Effector CD8-positive, alpha-beta T cell (primary cell): Measurements from ENCODE around the gene LAMA4.

ENCODE experiments used
- DNase-seq: peaks from one replicate; lab custom pipeline; 2025; lab: John Stamatoyannopoulos, UW

Gene LAMA4

GRCh38 chr6:112237066-112237465, 17.3 kb downstream of the LAMA4 start:
- no peak for DNase-seq

- DNase-seq: no peak
Measured at GRCh38 chr6:112235956-112236355, 18.4 kb downstream of the LAMA4 start.

GRCh38 chr6:112234601-112235000, 19.8 kb downstream of the LAMA4 start:
- no peak for DNase-seq

DNA sequence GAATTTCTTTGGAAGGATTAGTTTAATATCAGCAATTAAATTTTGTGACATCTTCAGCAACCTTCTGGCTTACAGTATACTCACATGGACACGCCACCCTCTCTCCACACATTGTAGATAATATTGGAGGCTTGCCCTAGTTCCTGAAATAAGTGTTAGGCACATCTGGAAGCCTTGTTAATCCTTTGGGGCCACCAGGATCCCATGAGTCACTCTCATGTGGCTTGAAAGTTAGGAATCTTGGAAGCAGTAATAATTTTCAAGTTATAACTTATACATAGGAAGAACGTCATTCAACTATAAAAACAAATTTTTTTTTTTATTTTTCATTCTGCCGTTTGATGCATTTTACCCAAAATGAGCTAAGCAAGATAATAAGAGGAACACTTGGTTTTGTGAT, 20.5 kb downstream of the LAMA4 start:
- DNase-seq: no peak

DNA sequence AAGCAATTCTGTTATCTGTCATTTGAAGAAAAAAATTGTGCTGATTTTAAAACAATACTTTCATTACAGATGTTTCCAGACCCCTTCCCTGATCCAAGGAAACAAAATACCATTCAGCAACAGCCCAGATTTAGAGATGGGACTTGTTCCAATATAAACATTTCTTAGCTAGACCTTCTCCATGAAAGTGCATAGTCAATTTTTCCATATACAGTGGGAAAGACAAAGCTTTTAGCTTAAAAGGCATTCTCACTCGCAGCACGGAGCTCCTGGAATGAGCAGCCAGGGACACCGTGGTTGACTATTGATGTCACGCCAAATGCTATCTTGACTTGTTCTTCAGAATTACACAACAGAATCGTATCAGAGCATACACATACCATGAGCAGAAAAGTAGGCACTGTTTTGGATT, 21.5 kb downstream of the LAMA4 start:
- no peak for DNase-seq

GRCh38 chr6:112231594-112232060, 22.7 kb downstream of the LAMA4 start:
- DNase-seq: no peak

DNA sequence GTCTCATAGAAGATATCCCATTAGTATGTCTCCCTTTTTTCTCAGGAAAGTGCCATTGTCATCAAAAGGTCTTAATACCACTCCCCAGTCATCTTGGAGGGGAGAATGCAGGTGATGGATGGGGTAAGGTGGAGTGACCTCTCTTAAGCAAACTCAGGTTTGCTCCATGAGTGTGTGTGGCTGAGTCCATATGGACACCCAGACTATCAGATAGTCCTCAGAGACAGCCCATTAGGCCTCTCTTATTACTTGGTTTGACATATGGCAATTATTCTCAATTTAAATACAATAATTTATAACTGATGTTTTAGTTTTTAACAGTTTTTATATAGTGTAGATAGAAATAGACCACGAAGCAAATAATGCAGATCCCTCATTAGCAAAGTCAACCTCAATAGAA, 23.2 kb downstream of the LAMA4 start:
- no peak for DNase-seq

DNA sequence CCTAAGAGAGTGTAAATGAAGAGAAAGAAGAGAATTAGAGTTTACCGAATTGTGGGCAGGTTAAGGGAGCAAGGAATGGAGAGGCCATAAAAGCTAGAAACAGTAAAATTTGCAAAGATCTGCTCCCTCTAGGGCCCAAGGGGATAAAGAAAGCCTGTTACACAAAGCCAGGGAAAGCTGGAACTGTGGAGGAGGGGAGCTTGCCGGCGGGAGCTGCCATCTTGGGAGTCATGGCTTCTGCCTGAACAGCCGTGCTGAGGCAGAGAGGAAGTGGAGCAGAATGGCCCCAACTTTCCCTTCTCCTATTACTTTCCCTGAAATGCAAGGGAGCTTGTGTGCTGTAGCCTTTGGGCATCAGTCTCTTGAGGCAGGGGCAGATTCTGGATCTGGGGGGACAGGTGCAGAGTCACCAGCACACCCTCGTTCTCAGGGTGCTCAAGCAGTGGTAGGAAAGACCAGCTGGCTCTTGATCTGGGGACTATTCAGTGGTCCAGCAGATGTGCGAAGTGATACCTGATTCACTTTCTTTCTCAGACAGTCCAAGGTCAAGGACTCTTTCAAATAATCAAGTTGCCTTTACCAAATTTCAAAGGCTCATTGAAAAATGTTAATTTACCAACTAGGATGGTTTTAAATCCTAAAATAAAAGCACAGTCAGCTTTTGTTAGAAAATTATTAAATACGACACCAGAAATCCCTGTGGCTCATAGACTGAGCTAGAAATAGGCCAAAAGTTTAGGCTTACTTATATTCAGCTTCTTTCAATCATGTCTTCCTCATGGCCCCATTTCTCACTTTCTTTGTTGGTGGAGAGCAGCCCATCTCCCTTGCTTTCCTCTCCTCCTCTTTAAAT, 25.7 kb downstream of the LAMA4 start:
- no peak for DNase-seq

GRCh38 chr6:112227992-112228391, 26.4 kb downstream of the LAMA4 start:
- DNase-seq: no peak

- DNase-seq: no peak
Measured at GRCh38 chr6:112227411-112227810, 27.0 kb downstream of the LAMA4 start.

GRCh38 chr6:112225691-112226090, 28.7 kb downstream of the LAMA4 start:
- DNase-seq: no peak

DNA sequence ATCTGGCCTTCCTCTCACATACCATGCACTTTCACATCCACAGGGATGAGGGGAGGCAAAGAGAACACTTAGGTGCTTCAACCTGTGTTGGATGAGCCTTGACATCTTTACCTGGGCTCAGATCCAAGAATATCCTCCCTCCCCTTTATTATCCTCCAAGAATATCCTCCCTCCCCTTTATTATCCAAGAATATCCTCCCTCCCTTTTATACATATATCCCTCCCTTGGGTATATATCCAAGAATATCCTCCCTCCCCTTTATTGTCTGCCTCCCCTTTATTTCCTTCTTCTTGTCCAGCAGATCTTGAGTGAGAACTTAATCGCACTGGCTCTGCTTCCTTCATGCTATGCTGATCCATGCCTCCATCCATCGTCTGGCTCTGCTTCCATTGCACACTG, 30.3 kb downstream of the LAMA4 start:
- no peak for DNase-seq

GRCh38 chr6:112223070-112223861, 31.1 kb downstream of the LAMA4 start:
- no peak for DNase-seq

- DNase-seq: no peak
Measured at GRCh38 chr6:112221981-112222852, 32.1 kb downstream of the LAMA4 start.

DNA sequence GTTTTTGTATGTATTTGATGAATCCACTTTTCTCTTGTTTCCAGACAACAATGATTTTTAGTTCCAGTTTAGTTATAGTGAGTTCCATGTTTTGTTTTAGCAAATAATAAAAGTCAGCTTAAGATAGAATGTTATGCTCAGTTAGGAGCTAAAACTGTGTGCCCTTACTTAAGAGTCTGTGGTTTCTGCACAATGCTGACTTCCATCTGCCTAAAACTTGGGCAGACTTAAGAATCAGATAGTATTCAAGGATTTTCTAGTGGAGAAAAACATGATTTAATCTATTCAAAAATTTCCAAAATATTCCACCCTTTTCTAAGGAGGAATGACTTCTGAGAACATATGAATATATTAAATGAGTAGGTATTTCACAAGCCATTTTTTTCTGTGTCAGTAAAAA, 32.8 kb downstream of the LAMA4 start:
- no peak for DNase-seq

GRCh38 chr6:112218563-112218962, 35.8 kb downstream of the LAMA4 start:
- DNase-seq: no peak

DNA sequence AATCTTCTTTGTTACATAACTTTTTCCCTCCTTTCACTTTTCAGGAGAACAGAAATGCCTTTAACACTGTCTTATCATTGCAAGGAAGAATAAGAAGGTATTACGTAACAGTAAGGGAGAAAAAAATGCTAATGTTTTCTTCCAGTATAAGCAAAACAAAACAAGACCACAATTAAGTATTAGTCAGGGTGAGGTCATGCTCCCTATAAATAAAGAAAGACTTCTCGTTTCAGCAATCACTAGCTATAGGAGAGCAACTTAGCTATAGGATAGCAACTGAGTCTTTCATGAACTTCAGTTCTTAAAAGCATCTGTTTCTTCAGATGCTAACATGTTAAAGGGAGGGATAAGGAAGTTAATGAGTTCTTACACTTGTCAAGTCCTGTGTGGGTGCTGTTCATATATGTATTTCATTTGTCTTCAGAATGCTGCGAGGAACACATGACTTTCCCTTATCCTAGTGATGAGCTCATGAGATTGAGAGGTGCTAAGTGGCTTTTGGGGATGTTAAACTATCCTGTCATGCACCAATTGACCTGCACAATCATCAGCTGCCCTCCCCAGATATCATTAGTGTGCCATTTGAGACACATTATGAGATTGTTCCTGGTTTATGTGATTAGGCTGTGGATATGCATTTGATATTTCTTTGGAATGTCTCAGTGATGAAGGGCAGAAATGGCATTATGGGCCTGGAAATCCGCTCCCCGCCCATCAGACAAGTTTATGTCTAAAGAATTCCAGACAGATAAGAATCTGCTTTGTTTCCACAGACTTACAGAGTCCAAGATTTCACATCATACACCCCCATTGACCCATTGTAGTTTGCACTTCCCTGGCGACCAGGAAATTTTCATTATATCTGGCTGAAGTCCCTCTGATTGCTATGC, 37.5 kb downstream of the LAMA4 start:
- DNase-seq: no peak

DNA sequence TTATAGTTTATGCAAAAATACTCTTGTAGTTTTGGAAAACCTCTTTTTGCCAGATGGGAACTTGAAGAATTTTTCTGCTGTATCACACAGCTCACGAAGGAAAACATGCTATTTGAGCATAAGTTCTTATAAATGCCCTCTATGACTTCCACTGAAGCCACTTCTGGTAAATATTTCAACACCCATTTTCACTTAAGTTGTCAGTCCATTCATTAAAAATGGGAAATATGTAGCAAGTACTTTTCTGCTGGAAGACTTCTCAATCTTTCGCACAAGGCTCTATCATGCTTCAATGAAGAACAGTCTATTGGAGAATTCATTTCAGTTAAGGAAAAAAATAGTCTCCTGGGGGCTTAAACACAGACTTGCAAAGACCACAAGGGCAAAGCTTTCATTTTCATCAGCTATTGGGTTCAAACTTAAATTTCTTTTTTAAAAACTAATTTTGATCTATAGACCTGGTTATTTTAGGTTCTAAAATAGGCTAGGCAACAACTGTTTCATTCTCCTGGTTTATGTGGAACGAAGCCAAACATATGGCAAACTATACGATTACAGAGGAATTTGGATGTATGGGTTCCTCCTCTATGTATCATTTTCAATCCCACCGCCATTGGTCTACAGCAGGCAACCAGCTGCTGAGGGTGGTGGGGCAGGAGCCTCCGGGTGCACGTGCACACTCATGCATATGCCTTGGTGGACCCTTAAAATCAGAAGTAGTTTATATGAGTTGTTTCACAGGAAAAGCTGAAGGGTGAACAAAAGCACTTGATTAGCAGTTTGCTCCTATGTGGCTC, 38.7 kb downstream of the LAMA4 start:
- no peak for DNase-seq

DNA sequence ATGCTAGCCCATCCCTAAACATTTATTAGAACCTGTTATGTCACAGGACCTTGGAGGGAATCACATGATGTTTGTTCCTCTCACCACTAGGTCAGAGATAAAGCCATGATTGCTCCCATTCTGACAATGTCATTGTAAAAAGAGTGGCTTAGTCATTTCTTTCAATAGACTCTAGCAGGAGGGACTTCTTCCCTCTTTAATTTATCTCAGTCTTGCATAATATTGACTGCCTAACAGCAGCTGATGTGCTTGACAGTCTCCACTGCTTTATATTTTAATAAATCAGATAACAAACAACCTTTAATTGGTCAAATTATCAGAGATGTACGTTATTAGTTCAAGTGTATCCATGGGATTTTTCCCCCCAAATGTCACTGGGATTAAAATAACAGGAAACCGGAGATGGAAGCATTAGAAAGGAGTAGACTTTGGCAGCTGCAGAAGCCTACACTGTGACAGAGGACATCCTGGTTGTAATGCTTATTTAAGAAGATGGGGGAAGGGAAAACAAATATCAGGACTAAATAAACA, 39.6 kb downstream of the LAMA4 start:
- DNase-seq: no peak

GRCh38 chr6:112210852-112211251, 43.5 kb downstream of the LAMA4 start:
- no peak for DNase-seq
